Activated CD8-positive, alpha-beta memory T cell treated with anti-CD3 and anti-CD28 coated beads, Interleukin-2, amount 50 U/mL, for 1 hour (primary cell): Measurements from ENCODE around the gene CACNA2D3.

Source experiments
- DNase-seq: peaks from one replicate; pipeline ENCODE4 v3.0.0-alpha.2; 2020; ENCODE audit errors: extremely low read depth

CACNA2D3 gene

GRCh38 chr3:54217828-54218227 is 95.5 kb downstream of the CACNA2D3 start:
- no peak for DNase-seq

- DNase-seq = no peak
Measured at GRCh38 chr3:54222316-54222715, 100.0 kb downstream of the CACNA2D3 start.

GRCh38 chr3:54223063-54223462 is 100.7 kb downstream of the CACNA2D3 start:
- no peak for DNase-seq

- DNase-seq = no peak
Measured at GRCh38 chr3:54225841-54226528, 103.6 kb downstream of the CACNA2D3 start.

GRCh38 chr3:54228806-54229205 is 106.5 kb downstream of the CACNA2D3 start:
- DNase-seq = no peak

GRCh38 chr3:54232618-54233017 is 110.3 kb downstream of the CACNA2D3 start:
- DNase-seq = no peak

GRCh38 chr3:54235998-54236397 is 113.6 kb downstream of the CACNA2D3 start:
- DNase-seq = no peak

- DNase-seq = no peak
Measured at GRCh38 chr3:54237109-54237508, 114.8 kb downstream of the CACNA2D3 start.

GRCh38 chr3:54237788-54238502 is 115.6 kb downstream of the CACNA2D3 start:
- DNase-seq = no peak

- DNase-seq = no peak
Measured at GRCh38 chr3:54240309-54240708, 118.0 kb downstream of the CACNA2D3 start.

GRCh38 chr3:54243056-54243931 is 120.9 kb downstream of the CACNA2D3 start:
- no peak for DNase-seq

GRCh38 chr3:54243960-54244682 is 121.8 kb downstream of the CACNA2D3 start:
- DNase-seq = no peak

GRCh38 chr3:54251705-54252104 is 129.4 kb downstream of the CACNA2D3 start:
- no peak for DNase-seq

GRCh38 chr3:54257125-54257720 is 134.9 kb downstream of the CACNA2D3 start:
- no peak for DNase-seq

GRCh38 chr3:54259636-54260035 is 137.3 kb downstream of the CACNA2D3 start:
- DNase-seq = no peak

- DNase-seq = no peak
Measured at GRCh38 chr3:54261141-54261540, 138.8 kb downstream of the CACNA2D3 start.

GRCh38 chr3:54262541-54262940 is 140.2 kb downstream of the CACNA2D3 start:
- DNase-seq = no peak

GRCh38 chr3:54262946-54263345 is 140.6 kb downstream of the CACNA2D3 start:
- no peak for DNase-seq

GRCh38 chr3:54264050-54264449 is 141.7 kb downstream of the CACNA2D3 start:
- DNase-seq = no peak

- no peak for DNase-seq
Measured at GRCh38 chr3:54270816-54271526, 148.6 kb downstream of the CACNA2D3 start.

- DNase-seq = no peak
Measured at GRCh38 chr3:54273791-54274190, 151.4 kb downstream of the CACNA2D3 start.
